ENCODE data around the gene PAPSS1. TPM values are rescaled to one million over a fixed set of nuclear protein-coding genes. Genes with fewer than 3 reads are reported as not detected.

Gene PAPSS1
- total RNA-seq = 94.1 and 99.3 TPM in 2 replicates

GRCh38 chr4:107719922-107720722, at the start of gene PAPSS1:
TSS of gene PAPSS1 (minus strand) at chr4:107720234. CDS start at chr4:107720179, 55 bp downstream.

Other genes with a start within 250 kb of the PAPSS1 start
- gene SGMS2, start 104.7 kb upstream of the PAPSS1 start, total RNA-seq = 142 and 419 TPM in 2 replicates
- 2.7 and 8.2 TPM in 2 replicates for gene CYP2U1, start 211.3 kb upstream of the PAPSS1 start, total RNA-seq